ENCODE data around the gene CENPC.

DNA sequence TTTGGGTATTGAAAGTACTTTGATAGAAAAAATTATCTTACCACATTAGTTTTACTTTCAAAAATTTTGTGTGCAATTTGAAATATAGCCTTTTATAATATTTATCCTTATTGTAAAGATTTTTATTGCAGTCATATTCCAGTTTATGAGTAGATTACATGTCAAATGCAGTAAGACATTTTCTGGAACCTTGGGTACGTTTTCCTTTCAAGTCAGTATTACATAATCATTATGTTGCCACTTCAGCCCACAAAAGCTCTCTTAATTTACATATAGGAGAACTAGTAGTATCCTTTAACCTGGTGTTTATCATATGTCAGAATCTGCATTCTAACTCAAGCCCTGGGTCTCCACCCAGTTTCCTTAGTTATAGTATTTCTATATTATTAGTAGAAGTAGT, 98.5 kb downstream of the CENPC start:
- TF ChIP-seq POLR2AphosphoS5 (IDR thresholded peaks at IDR 0.05; ENCODE audit: low read depth) (no peak), CTCF (conservative IDR thresholded peaks at IDR 0.05; ENCODE audit: low read depth in 2 of 2) (no peak), EZH2 (IDR thresholded peaks at IDR 0.05; ENCODE audit: low read depth, unreplicated experiment) (no peak)
- TF ChIP-seq, protein P1, sequence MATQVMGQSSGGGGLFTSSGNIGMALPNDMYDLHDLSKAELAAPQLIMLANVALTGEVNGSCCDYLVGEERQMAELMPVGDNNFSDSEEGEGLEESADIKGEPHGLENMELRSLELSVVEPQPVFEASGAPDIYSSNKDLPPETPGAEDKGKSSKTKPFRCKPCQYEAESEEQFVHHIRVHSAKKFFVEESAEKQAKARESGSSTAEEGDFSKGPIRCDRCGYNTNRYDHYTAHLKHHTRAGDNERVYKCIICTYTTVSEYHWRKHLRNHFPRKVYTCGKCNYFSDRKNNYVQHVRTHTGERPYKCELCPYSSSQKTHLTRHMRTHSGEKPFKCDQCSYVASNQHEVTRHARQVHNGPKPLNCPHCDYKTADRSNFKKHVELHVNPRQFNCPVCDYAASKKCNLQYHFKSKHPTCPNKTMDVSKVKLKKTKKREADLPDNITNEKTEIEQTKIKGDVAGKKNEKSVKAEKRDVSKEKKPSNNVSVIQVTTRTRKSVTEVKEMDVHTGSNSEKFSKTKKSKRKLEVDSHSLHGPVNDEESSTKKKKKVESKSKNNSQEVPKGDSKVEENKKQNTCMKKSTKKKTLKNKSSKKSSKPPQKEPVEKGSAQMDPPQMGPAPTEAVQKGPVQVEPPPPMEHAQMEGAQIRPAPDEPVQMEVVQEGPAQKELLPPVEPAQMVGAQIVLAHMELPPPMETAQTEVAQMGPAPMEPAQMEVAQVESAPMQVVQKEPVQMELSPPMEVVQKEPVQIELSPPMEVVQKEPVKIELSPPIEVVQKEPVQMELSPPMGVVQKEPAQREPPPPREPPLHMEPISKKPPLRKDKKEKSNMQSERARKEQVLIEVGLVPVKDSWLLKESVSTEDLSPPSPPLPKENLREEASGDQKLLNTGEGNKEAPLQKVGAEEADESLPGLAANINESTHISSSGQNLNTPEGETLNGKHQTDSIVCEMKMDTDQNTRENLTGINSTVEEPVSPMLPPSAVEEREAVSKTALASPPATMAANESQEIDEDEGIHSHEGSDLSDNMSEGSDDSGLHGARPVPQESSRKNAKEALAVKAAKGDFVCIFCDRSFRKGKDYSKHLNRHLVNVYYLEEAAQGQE (IDR thresholded peaks at IDR 0.05; ENCODE audit: unreplicated experiment), result no peak
